Measurements from ENCODE around the gene FNBP1L. TPM values are rescaled to one million over a fixed set of nuclear protein-coding genes. Genes with fewer than 3 reads are reported as not detected.

FNBP1L gene
- total and polyA plus RNA-seq, 9 of the 15 experiments (the other 6 are each of a cell fraction or from before 2014, with no cell fraction given): 1.4 to 6.9 (median 5.9) TPM

DNA sequence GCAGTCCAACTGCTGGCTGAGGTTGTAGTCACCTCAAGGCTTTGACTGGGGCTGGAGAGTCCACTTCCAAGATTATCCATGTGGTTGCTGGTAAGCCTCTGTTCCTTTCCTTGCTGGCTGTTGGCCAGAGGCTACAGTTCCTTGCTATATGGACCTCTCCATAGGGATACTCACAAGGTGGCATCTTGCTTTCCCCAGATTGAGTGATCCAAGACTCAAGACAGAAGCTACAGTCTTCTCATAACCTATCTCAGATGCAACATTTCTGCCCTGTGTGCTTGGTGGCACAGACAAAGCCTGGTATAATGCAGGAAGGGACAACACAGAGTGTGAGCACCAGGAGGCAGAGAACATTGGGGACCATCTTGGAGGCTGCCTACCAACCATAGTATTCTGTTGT, 111.8 kb downstream of the FNBP1L start (continued):
- TF ChIP-seq SFPQ (IDR thresholded peaks at IDR 0.05; ENCODE audit: low read depth, low read length) (no peak), SRSF1 (IDR thresholded peaks at IDR 0.05; ENCODE audit: low read depth, low read length) (no peak), WHSC1 (IDR thresholded peaks at IDR 0.05; ENCODE audit: low read length) (no peak)

DNA sequence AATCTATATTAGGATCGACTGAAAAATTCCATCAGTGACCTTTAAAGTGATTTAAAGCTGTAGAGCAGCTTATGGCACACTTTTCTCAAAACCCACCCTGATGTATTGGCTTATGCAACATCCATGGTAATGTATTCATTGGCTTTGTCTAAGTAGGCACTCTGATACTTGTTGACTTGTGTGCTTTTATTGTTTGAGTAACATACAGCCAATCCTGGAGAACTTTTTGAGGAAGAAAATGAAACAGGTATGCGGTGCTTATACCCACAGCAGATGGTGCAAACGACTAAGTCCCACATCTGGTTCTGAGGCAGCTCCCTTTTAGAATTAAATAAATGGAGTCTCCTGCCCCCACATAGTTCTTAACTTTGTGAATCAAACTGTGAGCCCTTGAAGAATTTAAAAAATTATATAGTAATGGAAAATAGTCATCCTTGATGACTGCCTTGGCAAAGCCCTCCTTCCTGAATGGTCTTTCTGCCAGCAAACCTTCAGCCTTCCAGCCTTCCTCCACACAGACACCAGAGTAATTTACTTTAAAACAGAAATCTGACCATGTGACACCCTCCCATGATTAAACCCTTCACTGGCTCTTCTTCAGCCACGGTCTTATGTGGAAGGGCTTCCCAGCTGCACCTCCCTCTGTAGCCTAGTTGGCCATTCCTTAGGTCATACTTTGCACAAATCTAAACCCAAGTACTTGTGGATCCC, 117.7 kb downstream of the FNBP1L start:
- H3K27me3 ChIP-seq (ENCODE audit: control insufficient read depth in 2 of 2, insufficient read depth in 2 of 2, low read length in 2 of 2): no peaks in the 10 kb centered on the region
- in situ Hi-C loops (cut with MboI): no loop called here
- H3K9me1 ChIP-seq (ENCODE audit: control insufficient read depth, insufficient read depth, low read length): no peaks in the 10 kb centered on the region
- FAIRE-seq (no peak), DNase-seq (ENCODE audit: extremely low read depth in 1 of 4, low spot score in 3 of 4) (no peak), ATAC-seq (no peak)
- intact Hi-C loops (cut with micrococcal nuclease): loop anchor here (10.0 kb wide), 1 partner anchor 61 kb away; no protein-coding TSS in a partner anchor
- peak overlapping the region; percentile 42 for H2AFZ ChIP-seq (ENCODE audit: low read depth, low read length)
- no TSS peak for BruUV-seq (replicated peaks)
- CTCF ChIA-PET (ENCODE audit: low intra/inter-chr PET ratio): no interaction called here
- H3K4me1 ChIP-seq (replicated peaks in 1 of 2; ENCODE audit: control insufficient read depth in 2 of 2, insufficient read depth in 2 of 2, low read length in 2 of 2): peaks cover 11 to 17% of the 10 kb centered on the region in 2 experiments
- H3K4me3 ChIP-seq: peak overlapping the region; percentile 25; the same call in 1 of the 2 replicates
- H3K27ac ChIP-seq (ENCODE audit: extremely low read depth, low read depth, low read length): no peak overlapping the region
- POLR2A ChIA-PET: interaction anchor here (0.6 to 2.2 kb wide), 2 partner anchors 10 to 65 kb away, joined by 3 to 6 read pairs; no protein-coding TSS in a partner anchor
- peak overlapping the region; percentile 84 for H3K4me2 ChIP-seq (ENCODE audit: insufficient read depth, low read length)
- H4K20me1 ChIP-seq (replicated peaks; ENCODE audit: control insufficient read depth, insufficient read depth, low read length): no peaks in the 10 kb centered on the region
- H3K79me2 ChIP-seq (ENCODE audit: control insufficient read depth, insufficient read depth, low read length): peaks cover 6% of the 10 kb centered on the region; the same call in 2 of the 3 replicates
- 62% methylated on average over 4 of the region's 4 CpGs for WGBS (ENCODE audit: insufficient coverage, low coverage, missing lambda C conversion rate)
- no peak for TF ChIP-seq PHF21A (IDR thresholded peaks at IDR 0.05; ENCODE audit: borderline replicate concordance, low read depth)
- TF ChIP-seq ZBTB17 (CRISPR knock-in tag; IDR thresholded peaks at IDR 0.05): no peak
- TF ChIP-seq, protein P1, sequence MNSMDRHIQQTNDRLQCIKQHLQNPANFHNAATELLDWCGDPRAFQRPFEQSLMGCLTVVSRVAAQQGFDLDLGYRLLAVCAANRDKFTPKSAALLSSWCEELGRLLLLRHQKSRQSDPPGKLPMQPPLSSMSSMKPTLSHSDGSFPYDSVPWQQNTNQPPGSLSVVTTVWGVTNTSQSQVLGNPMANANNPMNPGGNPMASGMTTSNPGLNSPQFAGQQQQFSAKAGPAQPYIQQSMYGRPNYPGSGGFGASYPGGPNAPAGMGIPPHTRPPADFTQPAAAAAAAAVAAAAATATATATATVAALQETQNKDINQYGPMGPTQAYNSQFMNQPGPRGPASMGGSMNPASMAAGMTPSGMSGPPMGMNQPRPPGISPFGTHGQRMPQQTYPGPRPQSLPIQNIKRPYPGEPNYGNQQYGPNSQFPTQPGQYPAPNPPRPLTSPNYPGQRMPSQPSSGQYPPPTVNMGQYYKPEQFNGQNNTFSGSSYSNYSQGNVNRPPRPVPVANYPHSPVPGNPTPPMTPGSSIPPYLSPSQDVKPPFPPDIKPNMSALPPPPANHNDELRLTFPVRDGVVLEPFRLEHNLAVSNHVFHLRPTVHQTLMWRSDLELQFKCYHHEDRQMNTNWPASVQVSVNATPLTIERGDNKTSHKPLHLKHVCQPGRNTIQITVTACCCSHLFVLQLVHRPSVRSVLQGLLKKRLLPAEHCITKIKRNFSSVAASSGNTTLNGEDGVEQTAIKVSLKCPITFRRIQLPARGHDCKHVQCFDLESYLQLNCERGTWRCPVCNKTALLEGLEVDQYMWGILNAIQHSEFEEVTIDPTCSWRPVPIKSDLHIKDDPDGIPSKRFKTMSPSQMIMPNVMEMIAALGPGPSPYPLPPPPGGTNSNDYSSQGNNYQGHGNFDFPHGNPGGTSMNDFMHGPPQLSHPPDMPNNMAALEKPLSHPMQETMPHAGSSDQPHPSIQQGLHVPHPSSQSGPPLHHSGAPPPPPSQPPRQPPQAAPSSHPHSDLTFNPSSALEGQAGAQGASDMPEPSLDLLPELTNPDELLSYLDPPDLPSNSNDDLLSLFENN (IDR thresholded peaks at IDR 0.05; ENCODE audit: low read depth in 2 of 2, low read length in 2 of 2): no peak
- TF ChIP-seq L3MBTL2 (IDR thresholded peaks at IDR 0.05): no peak
- no peak for TF ChIP-seq NR2C2 (CRISPR knock-in tag; IDR thresholded peaks at IDR 0.05)
- TF ChIP-seq NR2C2 (tag; IDR thresholded peaks at IDR 0.05): no peak
- no peak for TF ChIP-seq ZNF134 (CRISPR knock-in tag; conservative IDR thresholded peaks at IDR 0.05)
- H3K9ac ChIP-seq (ENCODE audit: insufficient read depth in 1 of 2, low read depth in 2 of 2, low read length in 2 of 2): peak overlapping the region; percentile 60 to 76; a peak in 2 of 4 replicates
- H3K9me3 ChIP-seq (replicated peaks; ENCODE audit: control insufficient read depth, insufficient read depth, low read depth, low read length): no peaks in the 10 kb centered on the region
- no peaks in the 10 kb centered on the region; the same call in 2 of the 3 replicates for H3K36me3 ChIP-seq (ENCODE audit: control insufficient read depth, insufficient read depth, low read length)
